C4-2B (cell line): ENCODE results near the gene HAO2.

Experiments used
- H3K27ac ChIP-seq: fragments of 450-650 bp; 2 replicates; pipeline ENCODE4 v1.5.1; 2017
- CTCF ChIP-seq: fragments of 450-650 bp; conservative IDR thresholded peaks from 2 replicates; pipeline ENCODE4 v1.5.1; 2017; ENCODE audit warnings: mild to moderate bottlenecking
- ZFX ChIP-seq: fragments of 450-650 bp; IDR thresholded peaks from 2 replicates; pipeline ENCODE4 v1.6.1; 2017

HAO2 gene

GRCh38 chr1:119327450-119328155, 41.0 kb upstream of the HAO2 start:
- no peak for TF ChIP-seq CTCF
- no peak for TF ChIP-seq ZFX
- H3K27ac ChIP-seq, result no peak overlapping the region

GRCh38 chr1:119329541-119330461, 38.8 kb upstream of the HAO2 start:
- TF ChIP-seq CTCF (no peak), ZFX (no peak)
- H3K27ac ChIP-seq, result no peak overlapping the region

- H3K27ac ChIP-seq, result no peak overlapping the region
- TF ChIP-seq CTCF, result no peak
Observed at GRCh38 chr1:119330466-119331189, 38.0 kb upstream of the HAO2 start.

GRCh38 chr1:119331190-119331515, 37.4 kb upstream of the HAO2 start:
- no peak for TF ChIP-seq ZFX
- no peak for TF ChIP-seq CTCF

GRCh38 chr1:119331915-119332314, 36.7 kb upstream of the HAO2 start:
- no peak for TF ChIP-seq ZFX
- no peak for TF ChIP-seq CTCF
- no peak overlapping the region for H3K27ac ChIP-seq

More at GRCh38 chr1:119331190-119331515, 37.4 kb upstream of the HAO2 start:
- no peak overlapping the region for H3K27ac ChIP-seq

GRCh38 chr1:119332622-119333021, 36.0 kb upstream of the HAO2 start:
- H3K27ac ChIP-seq, result no peak overlapping the region
- TF ChIP-seq CTCF (no peak), ZFX (no peak)
